Fibroblast of the aortic adventitia (primary cell): Measurements from ENCODE around the gene OCEL1. TPM values are rescaled to one million over a fixed set of nuclear protein-coding genes. Genes with fewer than 3 reads are reported as not detected.

Experiments
- DNase-seq: peaks from one replicate; pipeline ENCODE4 v3.0.0-alpha.2; 2010; ENCODE audit warnings: low read depth
- H3K4me3 ChIP-seq: 2 replicates; pipeline ENCODE4 v1.5.1; 2011; ENCODE audit warnings: low read depth, mild to moderate bottlenecking, control low read depth, low read length, moderate library complexity
- total RNA-seq: library from RNA; depleted of rRNA; stranded (reverse); fragments of >200 nt; gene quantifications from 2 replicates; pipeline ENCODE4 v1.2.3, GENCODE V29; 2012; ENCODE audit warnings: low replicate concordance
- TF ChIP-seq, protein P1 (sequence below): IDR thresholded peaks from 2 replicates; pipeline ENCODE4 v1.5.1; 2011; ENCODE audit warnings: mild to moderate bottlenecking, low read length, control low read depth, inconsistent platforms; ENCODE audit not compliant: insufficient read depth

Gene OCEL1
- total RNA-seq, 1 donor, result 3.9 TPM

DNA sequence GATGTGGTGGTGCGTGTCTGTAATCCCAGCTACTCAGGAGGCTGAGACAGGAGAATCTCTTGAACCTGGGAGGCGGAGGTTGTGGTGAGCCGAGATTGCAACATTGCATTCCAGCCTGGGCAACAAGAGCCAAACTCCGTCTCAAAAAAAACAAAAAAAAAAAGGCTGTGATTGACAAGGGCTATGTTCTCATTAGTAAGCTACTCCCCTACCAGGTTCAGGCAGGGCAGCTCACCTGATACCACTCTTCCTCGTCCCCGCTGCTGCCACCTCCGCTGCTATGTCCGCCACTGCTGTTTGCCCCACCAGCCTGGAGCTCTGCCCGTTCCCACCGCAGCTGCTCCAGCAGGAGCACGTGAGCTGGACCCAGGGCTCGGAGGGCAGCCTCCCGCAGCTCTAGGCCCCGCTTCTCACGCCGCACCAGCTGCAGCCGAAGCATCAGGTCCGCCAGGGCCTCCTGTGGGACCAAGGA lies 29.2 kb downstream of the OCEL1 start:
- TF ChIP-seq, protein P1, sequence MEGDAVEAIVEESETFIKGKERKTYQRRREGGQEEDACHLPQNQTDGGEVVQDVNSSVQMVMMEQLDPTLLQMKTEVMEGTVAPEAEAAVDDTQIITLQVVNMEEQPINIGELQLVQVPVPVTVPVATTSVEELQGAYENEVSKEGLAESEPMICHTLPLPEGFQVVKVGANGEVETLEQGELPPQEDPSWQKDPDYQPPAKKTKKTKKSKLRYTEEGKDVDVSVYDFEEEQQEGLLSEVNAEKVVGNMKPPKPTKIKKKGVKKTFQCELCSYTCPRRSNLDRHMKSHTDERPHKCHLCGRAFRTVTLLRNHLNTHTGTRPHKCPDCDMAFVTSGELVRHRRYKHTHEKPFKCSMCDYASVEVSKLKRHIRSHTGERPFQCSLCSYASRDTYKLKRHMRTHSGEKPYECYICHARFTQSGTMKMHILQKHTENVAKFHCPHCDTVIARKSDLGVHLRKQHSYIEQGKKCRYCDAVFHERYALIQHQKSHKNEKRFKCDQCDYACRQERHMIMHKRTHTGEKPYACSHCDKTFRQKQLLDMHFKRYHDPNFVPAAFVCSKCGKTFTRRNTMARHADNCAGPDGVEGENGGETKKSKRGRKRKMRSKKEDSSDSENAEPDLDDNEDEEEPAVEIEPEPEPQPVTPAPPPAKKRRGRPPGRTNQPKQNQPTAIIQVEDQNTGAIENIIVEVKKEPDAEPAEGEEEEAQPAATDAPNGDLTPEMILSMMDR, result no peak
- DNase-seq, result no peak
- H3K4me3 ChIP-seq, result no peak overlapping the region

DNA sequence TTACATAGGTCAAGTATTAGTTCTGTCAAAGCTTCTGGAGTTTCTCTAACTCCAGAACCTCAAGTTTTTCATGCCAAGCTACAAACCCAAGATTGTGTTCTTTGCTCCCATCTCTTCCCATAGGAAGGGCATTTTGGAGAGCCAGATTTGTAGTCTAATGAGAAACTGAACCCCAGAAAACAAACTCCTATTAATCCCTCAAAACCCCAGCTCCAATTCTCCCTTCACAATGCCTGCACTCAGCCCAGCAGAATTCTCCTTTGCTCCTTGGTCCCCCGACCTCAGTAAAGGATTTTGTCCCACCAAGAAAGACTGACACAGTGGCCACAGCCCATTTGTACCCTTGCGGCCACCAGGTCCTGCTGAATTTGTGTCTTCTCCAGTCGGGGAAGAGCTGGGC lies 30.1 kb downstream of the OCEL1 start:
- DNase-seq, result no peak
- H3K4me3 ChIP-seq, result no peak overlapping the region
- TF ChIP-seq, protein P1, result no peak

DNA sequence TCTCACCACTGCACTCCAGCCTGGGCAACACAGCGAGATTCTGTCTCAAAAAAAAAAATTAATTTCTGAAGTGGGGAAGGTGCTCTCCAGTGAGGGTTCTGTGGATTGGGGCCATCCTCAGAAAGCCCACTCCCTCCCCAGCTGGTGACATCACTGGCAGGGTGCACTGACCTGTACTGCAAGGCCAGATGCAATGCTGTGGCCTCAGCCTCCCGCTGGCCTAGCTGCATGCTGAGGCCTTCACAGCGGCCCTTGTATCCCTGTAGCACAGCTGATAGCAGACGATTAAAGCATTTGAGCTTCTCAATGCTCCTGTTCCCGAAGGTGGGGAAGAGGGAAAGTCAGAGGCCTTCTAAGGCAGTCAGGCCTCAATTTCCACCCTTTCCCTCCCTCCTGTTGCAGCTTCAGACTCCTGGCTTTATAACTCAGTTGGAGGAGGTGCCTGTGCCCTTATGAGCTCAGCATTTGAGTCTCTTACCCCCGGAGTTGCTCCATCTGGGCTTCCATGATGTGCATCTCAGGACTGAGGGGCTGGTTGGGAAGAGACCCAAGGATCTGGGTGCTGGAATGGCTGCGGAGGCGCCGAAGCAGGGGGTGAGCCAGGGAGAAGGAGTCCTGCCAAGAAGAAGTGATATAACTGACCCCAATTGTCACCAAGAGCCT lies 33.2 kb downstream of the OCEL1 start:
- DNase-seq, result no peak
- no peak overlapping the region for H3K4me3 ChIP-seq
- TF ChIP-seq, protein P1, result no peak

- DNase-seq, result no peak
- TF ChIP-seq, protein P1, result no peak
- no peak overlapping the region for H3K4me3 ChIP-seq
Observed at GRCh38 chr19:17259934-17260333, 33.9 kb downstream of the OCEL1 start.

DNA sequence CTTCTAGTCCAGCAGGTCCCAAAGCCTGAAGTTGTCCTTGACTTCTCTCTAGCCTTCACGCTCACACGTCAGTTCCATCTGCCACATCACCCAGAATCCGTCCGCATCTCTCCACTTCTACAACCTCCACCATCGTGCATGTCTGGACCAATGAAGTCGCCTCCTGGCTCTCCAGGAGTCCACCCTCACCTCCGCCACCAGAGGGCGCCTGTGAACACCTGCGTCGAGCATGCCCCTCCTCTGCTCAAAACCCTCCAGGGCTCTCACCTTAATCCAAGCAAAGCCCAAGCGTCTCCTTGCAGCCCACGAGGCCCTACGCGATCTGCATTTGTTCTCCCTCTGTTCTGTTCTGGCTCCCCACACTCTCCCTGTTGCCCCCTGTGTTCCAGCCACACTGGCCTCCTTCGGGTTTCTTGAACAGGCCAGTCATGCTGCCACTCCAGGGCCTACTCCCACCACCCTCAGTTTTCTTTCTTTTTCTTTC lies 34.9 kb downstream of the OCEL1 start:
- DNase-seq, result peak; percentile 75
- TF ChIP-seq, protein P1, result peak; percentile 92
- no peak overlapping the region for H3K4me3 ChIP-seq

DNA sequence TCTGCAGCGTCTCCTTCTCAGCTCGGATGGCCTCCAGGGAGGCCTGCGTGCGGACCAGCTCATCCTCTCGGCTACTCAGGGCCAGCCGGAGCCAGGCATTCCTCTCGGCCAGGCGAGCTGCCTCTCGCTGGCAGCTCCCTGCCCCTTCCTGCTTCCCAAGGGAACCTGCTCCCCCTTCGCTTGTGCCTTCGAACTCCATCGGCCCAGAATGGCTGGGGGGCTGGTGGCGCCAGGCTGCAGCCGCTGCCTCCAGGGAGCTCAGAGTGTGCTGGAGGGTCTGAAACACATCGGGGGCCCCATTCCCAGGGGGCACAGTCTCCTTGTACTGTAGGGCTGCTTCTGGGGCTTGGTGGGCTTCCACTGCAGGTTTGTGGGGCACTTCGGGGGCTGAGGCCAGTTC lies 36.5 kb downstream of the OCEL1 start:
- H3K4me3 ChIP-seq, result no peak overlapping the region
- no peak for DNase-seq
- TF ChIP-seq, protein P1, result no peak
